Fibroblast of gingiva (primary cell): ENCODE measurements around the gene KRTAP5-4.
"Not testable (repeated sequence)": the region's sequence is repeated elsewhere in the genome, so short reads cannot be mapped to it uniquely, and the experiment has no call there.

Source experiments
- DNase-seq: peaks from one replicate; pipeline ENCODE4 v3.0.0-alpha.2; 2011; ENCODE audit warnings: low read depth

KRTAP5-4 gene

GRCh38 chr11:1600626-1601025 lies 21.3 kb downstream of the KRTAP5-4 start:
- no peak for DNase-seq

DNA sequence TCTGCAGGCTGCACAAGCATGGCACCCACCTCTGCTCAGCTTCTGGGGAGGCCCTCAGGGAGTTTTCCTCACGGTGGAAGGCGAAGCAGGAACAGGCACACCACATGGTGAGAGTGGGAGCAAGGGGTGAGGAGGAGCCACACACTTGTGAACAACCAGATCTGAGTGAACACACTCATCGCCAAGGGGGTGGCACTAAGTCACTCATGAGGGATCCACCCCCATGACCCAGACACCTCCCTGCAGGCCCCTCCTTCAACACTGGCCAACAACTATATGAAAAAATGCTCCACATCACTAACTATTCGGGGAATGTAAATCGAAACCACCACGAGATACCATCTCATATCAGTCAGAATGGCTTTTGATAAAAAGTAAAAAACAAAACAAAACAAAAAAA lies 23.1 kb downstream of the KRTAP5-4 start:
- no peak for DNase-seq

- DNase-seq, result not testable (repeated sequence)
Measured at GRCh38 chr11:1598406-1598805, 23.5 kb downstream of the KRTAP5-4 start.

GRCh38 chr11:1597994-1598380 lies 24.0 kb downstream of the KRTAP5-4 start, which contains the start of gene KRTAP5-2:
Gene KRTAP5-2 (minus strand): TSS chr11:1598294. CDS start chr11:1598250, 44 bp downstream.
- no peak for DNase-seq

DNA sequence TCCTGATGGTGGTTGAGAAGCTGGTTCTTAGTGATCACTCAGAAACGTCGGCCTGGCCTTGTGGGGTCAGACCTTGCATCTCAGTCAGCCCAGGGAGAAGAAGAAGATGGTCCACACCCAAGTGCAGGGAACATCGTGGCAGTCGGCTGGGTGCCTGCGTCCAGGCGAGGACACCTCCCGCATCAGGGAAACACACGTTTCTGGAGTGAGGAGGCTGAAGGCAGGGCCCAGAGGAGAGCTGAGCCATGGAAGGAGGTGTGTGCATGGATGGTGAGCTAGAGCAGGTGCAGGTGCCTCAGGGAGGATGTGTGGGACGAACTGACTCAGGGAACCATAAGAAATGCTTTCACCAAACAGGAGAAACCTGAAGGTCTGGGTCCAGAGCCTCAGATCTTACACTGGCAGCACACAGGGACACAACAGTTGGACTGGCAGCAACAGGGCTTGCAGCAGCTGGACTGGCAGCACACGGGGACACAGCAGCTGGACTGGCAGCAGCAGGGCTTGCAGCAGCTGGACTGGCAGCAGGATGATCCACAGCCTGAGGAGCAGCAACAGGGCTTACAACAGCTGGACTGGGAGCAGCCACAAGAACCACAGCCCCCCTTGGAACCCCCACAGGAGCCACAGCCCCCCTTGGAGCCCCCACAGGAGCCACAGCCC lies 24.5 kb downstream of the KRTAP5-4 start:
- DNase-seq, result no peak

DNA sequence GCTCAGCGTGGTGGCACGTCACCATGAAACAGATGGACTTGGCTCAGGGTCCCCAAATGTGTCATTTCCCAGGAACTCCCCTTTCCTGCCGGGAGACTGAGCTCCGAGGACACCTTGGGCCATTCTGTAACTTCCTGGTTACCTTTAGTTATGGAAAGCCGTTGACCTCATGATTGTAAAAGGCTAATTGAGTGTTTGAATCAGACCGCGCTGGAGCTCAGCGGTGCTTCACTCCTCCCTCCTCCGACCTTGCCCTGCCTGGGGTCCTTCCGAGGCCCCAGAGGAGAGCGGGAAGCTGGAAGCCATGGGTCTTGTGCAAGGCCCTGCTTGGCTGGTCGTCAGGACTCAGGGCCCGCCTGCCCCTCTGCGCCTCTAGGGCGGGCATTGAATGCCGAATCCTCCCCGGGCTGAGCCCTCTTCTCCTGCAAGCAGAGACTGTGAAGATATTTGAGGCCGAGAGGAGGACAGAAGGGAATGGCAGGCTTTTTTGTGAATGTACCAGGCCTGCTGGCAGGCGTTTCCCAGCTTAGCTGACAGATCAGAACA lies 25.3 kb downstream of the KRTAP5-4 start:
- DNase-seq, result not testable (repeated sequence)

DNA sequence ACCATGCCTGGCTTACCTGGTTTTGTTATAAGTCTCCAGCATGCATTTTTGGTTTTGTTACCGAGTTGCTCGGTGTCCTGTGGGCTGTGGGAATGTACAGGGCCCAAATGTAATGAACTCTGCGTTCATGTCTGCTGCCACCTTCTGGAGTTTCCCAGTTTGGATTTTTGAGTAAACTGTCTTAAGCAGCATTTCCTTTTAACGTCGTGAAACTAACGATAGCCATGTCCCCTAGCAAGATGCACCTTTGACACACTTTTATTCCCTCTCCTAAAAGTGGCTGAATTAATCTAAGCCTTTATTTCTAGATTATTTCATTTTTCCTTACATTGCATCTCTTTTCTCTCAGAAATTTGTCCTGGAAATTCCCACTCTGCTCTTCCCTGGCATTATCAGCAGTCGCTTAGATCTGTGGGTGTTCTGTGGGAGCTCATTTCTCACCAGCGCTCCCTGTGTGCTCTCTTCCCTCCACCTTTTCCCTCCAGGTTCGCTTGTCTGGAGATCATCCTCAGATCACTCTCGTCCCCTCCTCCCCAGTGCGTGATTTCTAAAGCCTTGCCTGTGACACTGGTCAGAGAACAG lies 25.9 kb downstream of the KRTAP5-4 start:
- not testable (repeated sequence) for DNase-seq

DNA sequence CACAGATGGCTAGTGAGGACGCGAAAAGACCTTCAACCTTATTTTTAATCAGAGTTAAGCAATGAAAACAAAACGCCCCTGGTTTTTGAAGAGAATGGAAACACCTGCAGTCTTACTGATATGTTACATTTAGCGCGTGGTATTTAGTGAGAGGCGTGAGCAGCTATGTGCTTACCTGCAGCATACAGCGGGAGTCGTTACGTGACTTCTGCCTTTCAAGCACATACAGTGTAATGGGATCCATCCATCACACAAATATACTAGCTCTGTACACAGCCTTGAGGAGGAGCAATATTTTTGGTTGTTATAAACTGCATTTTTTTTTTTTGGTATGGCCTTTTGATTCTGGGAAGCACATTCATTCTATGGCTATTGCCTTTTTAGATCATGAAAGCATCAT lies 29.3 kb downstream of the KRTAP5-4 start:
- DNase-seq, result no peak

- DNase-seq, result no peak
Measured at GRCh38 chr11:1589996-1590395, 31.9 kb downstream of the KRTAP5-4 start.

- DNase-seq, result not testable (repeated sequence)
Measured at GRCh38 chr11:1589191-1589963, 32.6 kb downstream of the KRTAP5-4 start.

GRCh38 chr11:1586699-1587098 lies 35.2 kb downstream of the KRTAP5-4 start:
- DNase-seq, result no peak

DNA sequence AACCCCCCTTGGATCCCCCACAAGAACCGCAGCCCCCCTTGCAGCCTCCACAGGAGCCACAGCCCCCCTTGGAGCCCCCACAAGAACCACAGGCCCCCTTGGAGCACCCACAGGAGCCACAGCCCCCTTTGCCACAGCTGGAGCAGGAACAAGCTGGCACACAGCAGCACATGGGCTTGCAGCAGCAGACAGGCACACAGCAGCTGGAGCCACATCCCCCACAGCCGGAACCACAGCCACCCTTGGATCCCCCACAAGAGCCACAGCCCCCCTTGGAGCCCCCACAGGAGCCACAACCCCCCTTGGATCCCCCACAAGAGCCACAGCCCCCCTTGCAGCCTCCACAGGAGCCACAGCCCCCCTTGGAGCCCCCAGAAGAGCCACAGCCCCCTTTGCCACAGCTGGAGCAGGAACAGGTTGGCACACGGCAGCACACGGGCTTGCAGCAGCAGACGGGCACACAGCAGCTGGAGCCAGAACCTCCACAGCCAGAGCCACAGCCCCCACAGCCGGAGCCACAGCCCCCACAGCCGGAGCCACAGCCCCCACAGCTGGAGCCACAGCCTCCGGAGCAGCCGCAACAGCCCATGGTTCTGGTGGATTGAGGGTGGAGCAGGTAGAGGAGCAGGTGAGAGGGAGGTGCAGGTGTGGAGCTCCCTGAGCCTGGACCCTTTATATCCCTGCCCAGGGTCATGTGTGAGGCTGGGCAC lies 37.1 kb downstream of the KRTAP5-4 start, which contains the start of gene KRTAP5-1:
Gene KRTAP5-1 (minus strand): TSS at position 623 of the 710 bp plus-strand sequence. CDS start 34 bp downstream, at position 589.
- not testable (repeated sequence) for DNase-seq

- DNase-seq, result not testable (repeated sequence)
Measured at GRCh38 chr11:1582909-1583308, 39.0 kb downstream of the KRTAP5-4 start.

- DNase-seq, result no peak
Measured at GRCh38 chr11:1581976-1582375, 40.0 kb downstream of the KRTAP5-4 start.

DNA sequence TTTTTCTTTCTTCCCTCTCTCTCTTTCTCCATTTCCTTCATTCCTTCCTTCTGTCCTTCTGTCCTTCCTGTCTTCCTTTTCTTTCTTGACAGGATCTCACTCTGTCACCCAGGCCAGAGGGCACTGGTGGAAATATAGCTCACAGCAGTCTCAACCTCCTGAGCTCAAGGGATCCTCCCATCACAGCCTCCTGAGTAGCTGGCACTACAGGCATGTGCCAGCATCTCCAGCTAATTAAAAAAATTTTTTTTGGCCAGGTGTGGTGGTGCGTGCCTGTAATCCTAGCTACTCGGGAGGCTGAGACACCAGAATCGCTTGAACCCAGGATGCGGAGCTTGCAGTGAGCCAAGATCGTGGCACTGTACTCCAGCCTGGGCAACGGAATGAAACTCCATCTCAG lies 45.1 kb downstream of the KRTAP5-4 start:
- no peak for DNase-seq

GRCh38 chr11:1575756-1576155 lies 46.2 kb downstream of the KRTAP5-4 start:
- DNase-seq, result not testable (repeated sequence)

GRCh38 chr11:1574933-1575242 lies 47.0 kb downstream of the KRTAP5-4 start:
- DNase-seq, result no peak

DNA sequence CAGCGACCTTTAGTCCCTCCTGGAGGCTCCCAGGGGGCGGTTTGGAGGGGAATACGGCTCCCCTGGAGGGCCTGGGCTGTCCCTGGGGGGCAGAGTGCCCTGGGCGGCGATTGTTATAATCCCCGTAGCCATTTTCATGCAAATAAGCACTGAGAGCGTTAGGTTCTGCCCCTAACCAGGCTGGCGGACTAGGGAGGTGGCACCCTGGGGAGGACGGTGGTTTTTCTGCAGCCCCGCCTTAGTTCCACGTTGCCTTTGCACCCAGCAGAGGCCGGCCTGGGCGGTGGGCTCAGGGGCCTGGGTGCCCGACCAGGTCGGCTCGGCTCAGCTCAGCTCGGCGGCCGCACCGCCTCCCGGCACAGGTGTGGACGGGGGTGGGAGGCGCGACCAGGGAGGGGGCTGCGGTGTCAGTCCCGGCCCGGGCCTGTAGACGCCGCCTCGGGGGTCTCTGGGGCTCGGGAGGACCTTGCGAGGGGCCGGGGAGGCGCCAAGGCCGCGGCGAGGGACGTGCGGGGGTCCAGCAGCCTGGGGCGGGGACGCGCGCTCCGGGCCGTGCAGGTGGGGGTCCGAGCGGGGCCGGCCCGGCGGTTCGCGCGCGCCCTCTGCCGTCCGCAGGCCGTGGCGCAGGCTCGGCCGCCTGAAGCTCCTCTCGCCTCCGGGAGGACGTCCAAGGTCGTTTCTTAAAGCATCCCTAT lies 47.6 kb downstream of the KRTAP5-4 start:
- peak; percentile 40 for DNase-seq

DNA sequence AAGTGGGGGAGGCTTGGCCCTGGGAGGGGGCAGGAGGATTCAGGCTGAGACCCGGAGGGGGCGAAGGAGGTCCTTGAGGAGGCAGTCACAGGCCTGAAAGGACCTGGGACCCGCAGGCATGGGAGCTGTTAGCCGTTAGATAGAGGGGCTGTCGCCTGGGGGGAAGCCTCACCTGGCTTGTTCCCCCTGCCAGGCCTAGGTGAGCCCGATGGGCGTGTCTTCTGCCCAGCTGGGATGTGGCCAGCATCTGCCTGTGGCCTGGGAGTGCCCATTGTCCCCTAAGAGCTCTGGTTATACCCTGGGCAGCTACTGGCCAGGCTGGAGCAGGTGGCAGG lies 48.1 kb downstream of the KRTAP5-4 start:
- no peak for DNase-seq

- DNase-seq, result no peak
Measured at GRCh38 chr11:1573077-1573902, 48.6 kb downstream of the KRTAP5-4 start.
